ENCODE results near the gene VMP1.

Gene VMP1

GRCh38 chr17:59699786-59700185 lies 7.7 kb upstream of the VMP1 start:
- H3K27ac ChIP-seq (ENCODE audit: poor library complexity, severe bottlenecking) = no peak overlapping the region
- DNase-seq (ENCODE audit: low spot score) = no peak
- no peaks in the 10 kb centered on the region for H3K27me3 ChIP-seq (ENCODE audit: insufficient read depth, poor library complexity, severe bottlenecking)
- no peaks in the 10 kb centered on the region for H3K4me1 ChIP-seq (ENCODE audit: insufficient read depth, poor library complexity, severe bottlenecking)
- peaks cover 98% of the 10 kb centered on the region for H3K36me3 ChIP-seq (ENCODE audit: low read depth)
- H3K4me3 ChIP-seq (ENCODE audit: severe bottlenecking) = no peak overlapping the region
- ATAC-seq (ENCODE audit: low read depth) = no peak
- TF ChIP-seq CTCF (IDR thresholded peaks at IDR 0.05; ENCODE audit: poor library complexity, severe bottlenecking) = no peak
- no peaks in the 10 kb centered on the region for H3K9me3 ChIP-seq (ENCODE audit: severe bottlenecking)

DNA sequence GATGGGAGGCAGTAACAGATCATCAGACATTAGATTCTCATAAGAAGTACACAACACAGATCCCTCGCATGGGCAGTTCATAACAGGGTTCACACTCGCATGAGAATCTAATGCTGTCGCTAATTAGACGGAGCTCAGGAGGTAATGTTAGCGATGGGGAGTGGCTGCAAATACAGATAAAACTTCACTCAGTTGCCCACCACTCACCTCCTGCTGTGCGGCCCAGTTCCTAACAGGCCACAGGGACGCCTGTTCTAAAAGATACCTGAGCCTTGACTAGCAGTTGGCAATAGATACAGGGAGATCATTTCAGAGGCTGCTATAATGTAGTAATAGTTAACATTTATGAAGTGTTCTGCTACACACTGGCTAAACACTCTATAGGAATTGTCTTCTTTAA lies 5.2 kb upstream of the VMP1 start:
- Histone ChIP-seq H3K27ac (ENCODE audit: poor library complexity, severe bottlenecking) (no peak overlapping the region), H3K9me3 (ENCODE audit: severe bottlenecking) (no peaks in the 10 kb centered on the region), H3K4me1 (ENCODE audit: insufficient read depth, poor library complexity, severe bottlenecking) (peaks cover 3% of the 10 kb centered on the region), H3K27me3 (ENCODE audit: insufficient read depth, poor library complexity, severe bottlenecking) (no peaks in the 10 kb centered on the region), H3K36me3 (ENCODE audit: low read depth) (peaks cover 81% of the 10 kb centered on the region), H3K4me3 (ENCODE audit: severe bottlenecking) (no peak overlapping the region)
- TF ChIP-seq CTCF (IDR thresholded peaks at IDR 0.05; ENCODE audit: poor library complexity, severe bottlenecking) = no peak
- ATAC-seq (ENCODE audit: low read depth) = no peak
- DNase-seq (ENCODE audit: low spot score) = no peak

DNA sequence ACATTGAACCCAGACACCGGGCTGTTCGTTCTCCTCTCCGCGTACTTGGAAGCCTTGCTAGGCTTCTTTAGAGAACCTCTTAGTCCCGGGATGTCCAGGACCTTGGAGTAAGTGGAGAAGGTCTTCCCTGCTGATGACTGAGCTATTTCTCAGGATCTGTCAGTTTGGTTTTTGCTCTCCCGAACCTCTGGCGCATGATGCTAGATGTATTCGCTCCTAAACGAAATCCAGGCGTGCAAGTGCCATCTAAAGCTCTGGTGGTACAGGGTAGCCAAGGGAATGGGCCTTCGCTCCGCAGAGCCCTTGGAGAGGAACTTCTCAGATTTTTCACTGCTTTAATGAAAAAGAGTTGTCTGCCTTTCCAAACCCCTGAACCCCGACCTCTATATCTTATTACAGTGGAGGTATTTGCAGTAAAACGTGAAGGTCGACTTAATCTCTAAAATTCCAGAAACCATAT lies 547 bp downstream of the VMP1 start:
- no peak for DNase-seq (ENCODE audit: low spot score)
- no peaks in the 10 kb centered on the region for H3K9me3 ChIP-seq (ENCODE audit: severe bottlenecking)
- no peak for TF ChIP-seq CTCF (IDR thresholded peaks at IDR 0.05; ENCODE audit: poor library complexity, severe bottlenecking)
- H3K27ac ChIP-seq (ENCODE audit: poor library complexity, severe bottlenecking) = peak overlapping the region; percentile 71
- ATAC-seq (ENCODE audit: low read depth) = peak; percentile 7; the same call in 2 of the 3 replicates
- no peaks in the 10 kb centered on the region for H3K27me3 ChIP-seq (ENCODE audit: insufficient read depth, poor library complexity, severe bottlenecking)
- H3K36me3 ChIP-seq (ENCODE audit: low read depth) = peaks cover 29% of the 10 kb centered on the region
- peak overlapping the region; percentile 51 for H3K4me3 ChIP-seq (ENCODE audit: severe bottlenecking)
- peaks cover 15% of the 10 kb centered on the region for H3K4me1 ChIP-seq (ENCODE audit: insufficient read depth, poor library complexity, severe bottlenecking)

GRCh38 chr17:59711936-59712335 lies 4.5 kb downstream of the VMP1 start:
- Histone ChIP-seq H3K9me3 (ENCODE audit: severe bottlenecking) (no peaks in the 10 kb centered on the region), H3K36me3 (ENCODE audit: low read depth) (peaks cover 3% of the 10 kb centered on the region), H3K27me3 (ENCODE audit: insufficient read depth, poor library complexity, severe bottlenecking) (no peaks in the 10 kb centered on the region), H3K27ac (ENCODE audit: poor library complexity, severe bottlenecking) (no peak overlapping the region), H3K4me3 (ENCODE audit: severe bottlenecking) (no peak overlapping the region), H3K4me1 (ENCODE audit: insufficient read depth, poor library complexity, severe bottlenecking) (peaks cover 12% of the 10 kb centered on the region)
- TF ChIP-seq CTCF (IDR thresholded peaks at IDR 0.05; ENCODE audit: poor library complexity, severe bottlenecking) = no peak
- DNase-seq (ENCODE audit: low spot score) = no peak
- ATAC-seq (ENCODE audit: low read depth) = no peak

GRCh38 chr17:59712862-59713261 lies 5.4 kb downstream of the VMP1 start:
- no peak for DNase-seq (ENCODE audit: low spot score)

More at GRCh38 chr17:59712862-59713261, 5.4 kb downstream of the VMP1 start:
- peaks cover 3% of the 10 kb centered on the region for H3K36me3 ChIP-seq (ENCODE audit: low read depth)
- H3K27ac ChIP-seq (ENCODE audit: poor library complexity, severe bottlenecking) = no peak overlapping the region
- peaks cover 12% of the 10 kb centered on the region for H3K4me1 ChIP-seq (ENCODE audit: insufficient read depth, poor library complexity, severe bottlenecking)
- no peak for ATAC-seq (ENCODE audit: low read depth)
- no peaks in the 10 kb centered on the region for H3K27me3 ChIP-seq (ENCODE audit: insufficient read depth, poor library complexity, severe bottlenecking)
- TF ChIP-seq CTCF (IDR thresholded peaks at IDR 0.05; ENCODE audit: poor library complexity, severe bottlenecking) = no peak
- no peaks in the 10 kb centered on the region for H3K9me3 ChIP-seq (ENCODE audit: severe bottlenecking)
- no peak overlapping the region for H3K4me3 ChIP-seq (ENCODE audit: severe bottlenecking)

Data from RWPE2 (cell line).